AG08396 (cell line): ENCODE results near the gene CPXM1.
A peak's percentile ranks its signal among the peaks of the same experiment; 100 is the strongest.
"Not testable (repeated sequence)": the region's sequence is repeated elsewhere in the genome, so short reads cannot be mapped to it uniquely, and the experiment has no call there.

ENCODE experiments used
- DNase-seq: peaks from one replicate; pipeline ENCODE4 v3.0.0; 2012; ENCODE audit warnings: low spot score, mixed read lengths

The CPXM1 gene

DNA sequence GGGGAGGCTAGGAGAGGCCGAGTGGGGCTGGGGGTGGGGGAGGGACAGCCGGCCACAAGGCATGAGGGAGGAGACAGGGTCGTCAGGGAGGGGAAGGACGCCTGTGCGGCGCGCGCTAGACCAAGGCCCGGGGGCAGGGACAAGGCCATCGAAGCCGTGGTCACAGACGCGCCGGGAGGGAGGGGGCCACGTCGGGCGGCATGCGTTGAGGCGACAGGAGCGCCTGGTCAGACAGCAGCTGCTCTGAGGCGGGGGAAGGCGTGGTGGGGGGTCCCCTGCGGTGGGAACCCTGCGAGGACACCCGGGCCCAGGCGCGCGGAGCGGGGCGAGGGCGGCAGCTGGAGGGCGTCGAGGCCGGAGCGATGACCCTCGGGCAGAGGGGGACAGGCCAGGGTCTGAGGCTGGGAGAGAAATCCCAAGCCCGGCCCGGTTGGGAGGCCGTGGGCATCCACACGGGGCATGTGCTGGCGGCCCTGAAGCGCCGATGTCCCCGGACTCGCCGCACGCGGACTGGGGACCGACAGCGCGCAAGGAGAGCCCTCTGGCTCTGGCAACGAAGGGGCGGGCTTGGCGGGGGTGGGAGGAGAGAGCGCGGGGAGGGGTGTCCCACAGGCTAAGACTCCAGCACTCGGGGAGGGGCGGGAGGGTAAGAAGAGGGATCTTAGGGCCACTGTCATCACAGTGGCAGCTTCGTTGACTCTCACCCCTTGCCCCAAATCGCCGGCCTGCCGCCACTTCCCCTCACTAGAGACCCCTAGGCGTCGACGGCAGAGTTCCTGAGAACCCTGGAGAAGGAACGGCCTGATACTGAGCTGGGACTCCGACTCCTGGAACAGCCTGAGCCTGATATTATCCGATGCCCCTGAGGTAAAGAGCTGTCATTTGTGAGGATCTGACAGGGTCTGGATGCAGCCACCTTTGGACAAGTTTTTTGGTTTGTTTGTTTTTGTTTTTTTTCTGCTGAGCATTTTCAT, 20.8 kb upstream of the CPXM1 start:
- DNase-seq: peak; percentile 23

DNA sequence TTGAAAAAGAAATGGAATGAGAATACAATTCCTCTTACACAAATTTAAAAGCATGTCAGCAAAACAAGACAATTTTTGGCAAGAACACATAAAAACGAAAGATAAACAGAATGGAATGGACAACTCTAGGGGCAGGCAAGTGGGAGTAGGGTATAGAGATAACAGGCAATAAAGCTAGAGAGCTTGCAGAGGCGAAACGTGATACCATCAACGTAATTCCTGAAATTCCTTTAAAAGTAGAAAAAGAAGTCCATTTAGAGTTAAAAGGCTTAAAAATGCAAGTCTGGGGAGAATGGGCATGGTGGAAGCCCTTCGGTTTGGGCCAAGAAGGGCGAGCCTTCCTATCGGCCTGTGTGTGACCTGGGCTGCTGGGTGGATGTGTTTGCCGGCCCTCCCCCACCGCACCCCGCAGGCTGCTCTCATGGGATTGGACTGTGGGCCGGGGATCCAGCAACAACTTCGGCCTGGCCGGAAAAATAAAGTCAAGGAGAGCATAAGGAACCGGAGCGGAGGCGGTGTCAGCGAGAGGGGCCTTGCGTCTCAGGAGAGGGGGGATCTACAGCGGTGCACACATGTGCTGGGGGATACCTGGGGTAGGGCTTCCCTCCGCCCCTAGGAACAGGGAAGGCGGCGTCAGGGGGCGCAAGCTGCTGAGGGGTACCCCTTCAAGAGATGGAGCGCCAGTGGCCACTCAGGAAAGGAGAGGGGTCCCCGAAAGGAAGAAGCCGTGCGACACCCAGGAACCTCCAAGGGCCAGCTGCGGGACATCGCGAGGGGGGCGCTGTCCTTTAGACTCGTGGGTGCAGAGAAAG, 19.9 kb upstream of the CPXM1 start:
- peak; percentile 56 for DNase-seq

DNA sequence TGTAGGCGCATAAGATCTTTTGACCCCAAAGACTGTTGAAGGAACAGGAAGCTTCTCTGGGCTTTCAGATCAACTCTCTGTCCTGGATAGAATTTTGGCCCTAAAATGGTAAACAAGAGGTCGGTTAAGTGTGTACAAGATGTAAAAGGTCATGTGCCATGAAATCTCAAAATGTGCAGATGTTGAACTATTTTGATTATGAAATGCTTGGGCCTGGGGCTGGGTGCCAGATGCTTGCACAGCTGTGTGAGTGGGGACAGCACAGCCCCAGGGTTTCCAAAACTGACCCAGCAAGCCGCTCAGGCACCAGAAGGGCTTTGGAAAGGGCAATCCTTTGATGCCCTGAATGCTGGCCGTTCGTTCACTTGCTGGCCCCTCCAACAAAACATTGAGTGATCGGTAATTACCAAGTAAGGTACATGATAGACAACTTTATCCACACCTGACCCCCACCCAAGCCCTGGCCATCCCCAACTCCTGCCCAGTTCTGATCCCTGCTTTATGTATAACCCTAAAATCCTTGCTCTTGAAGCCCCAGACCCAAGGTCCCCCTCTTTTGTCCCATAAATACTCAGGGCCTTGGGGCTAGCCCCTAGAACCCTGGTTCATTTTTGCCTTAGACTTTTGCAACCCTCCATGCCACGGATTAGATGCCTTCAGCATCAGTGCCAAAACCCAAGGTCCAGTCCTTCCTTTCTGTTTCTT, 17.6 kb upstream of the CPXM1 start:
- no peak for DNase-seq

DNA sequence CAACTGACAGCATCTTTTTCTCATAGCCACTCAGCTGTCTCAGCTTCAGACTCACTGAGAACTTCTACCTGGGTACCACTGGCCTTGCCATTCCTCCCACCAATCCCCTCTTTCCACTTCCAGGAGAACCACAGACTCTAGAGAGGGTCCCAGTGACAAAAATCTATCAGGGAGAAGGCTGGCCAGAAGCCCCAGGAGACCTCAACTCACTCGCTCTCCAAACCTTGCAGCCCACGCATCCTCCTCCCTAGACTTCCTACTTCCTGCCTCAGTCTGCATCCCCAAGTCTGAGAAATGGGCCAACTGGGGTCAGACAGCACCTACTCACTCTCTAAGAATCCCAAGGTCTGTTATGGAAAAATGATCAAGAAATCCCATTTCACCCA, 16.9 kb upstream of the CPXM1 start:
- no peak for DNase-seq

DNA sequence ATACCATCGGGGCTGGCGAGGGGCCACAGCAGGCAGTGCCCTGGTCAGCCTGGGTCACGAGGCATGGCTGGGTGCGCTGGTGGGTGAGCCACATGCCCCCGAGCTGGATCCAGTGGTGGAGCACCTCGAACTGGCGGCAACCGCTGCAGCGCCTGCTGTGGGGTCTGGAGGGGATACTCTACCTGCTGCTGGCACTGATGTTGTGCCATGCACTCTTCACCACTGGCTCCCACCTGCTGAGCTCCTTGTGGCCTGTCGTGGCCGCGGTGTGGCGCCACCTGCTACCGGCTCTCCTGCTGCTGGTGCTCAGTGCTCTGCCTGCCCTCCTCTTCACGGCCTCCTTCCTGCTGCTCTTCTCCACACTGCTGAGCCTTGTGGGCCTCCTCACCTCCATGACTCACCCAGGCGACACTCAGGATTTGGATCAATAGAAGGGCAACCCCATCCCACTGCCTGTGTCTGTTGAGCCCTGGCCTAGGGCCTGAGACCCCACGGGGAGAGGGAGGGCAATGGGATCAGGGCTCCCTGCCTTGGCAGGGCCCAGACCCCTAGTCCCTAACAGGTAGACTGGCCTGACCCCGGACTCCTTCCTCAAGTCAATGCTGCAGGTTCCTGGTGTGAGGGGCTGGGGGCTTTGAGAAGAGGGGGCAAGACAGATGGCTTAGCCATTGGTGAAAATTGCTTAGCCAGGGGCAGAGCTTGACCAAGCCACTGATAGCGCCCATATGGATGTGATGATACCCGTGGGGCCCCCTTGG, 16.3 kb upstream of the CPXM1 start:
- no peak for DNase-seq

DNA sequence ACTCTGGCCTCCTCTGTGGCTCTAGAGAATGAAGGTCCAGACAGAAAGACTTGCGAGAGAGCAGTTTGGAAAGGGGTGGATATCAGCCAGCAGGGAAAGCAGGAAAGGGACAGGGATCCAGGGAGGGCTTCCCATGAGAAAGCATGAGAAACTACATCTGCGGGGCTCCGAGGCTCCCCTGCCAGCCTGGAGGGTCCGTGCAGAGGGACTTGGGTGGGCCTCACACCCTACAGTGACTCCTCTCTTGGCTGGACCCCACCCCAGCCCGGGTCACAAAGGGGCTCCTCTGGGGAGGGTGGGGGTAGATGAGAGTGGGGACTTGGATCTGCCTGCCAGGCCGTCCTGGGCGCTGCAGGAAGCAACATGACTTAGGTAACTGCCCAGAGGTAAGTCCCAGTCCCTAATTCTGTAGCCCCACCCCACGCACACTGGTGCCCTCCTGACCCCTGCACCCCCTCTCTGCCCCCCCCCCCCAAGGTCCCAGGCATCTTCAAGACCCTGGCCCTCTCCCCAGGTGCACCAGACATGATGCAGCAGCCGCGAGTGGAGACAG, 15.7 kb upstream of the CPXM1 start, which contains the start of gene TMEM239:
Gene TMEM239, plus strand, starts transcription at position 335 of the 553 bp plus-strand sequence. Its CDS starts 191 bp downstream, at position 526.
- no peak for DNase-seq

DNA sequence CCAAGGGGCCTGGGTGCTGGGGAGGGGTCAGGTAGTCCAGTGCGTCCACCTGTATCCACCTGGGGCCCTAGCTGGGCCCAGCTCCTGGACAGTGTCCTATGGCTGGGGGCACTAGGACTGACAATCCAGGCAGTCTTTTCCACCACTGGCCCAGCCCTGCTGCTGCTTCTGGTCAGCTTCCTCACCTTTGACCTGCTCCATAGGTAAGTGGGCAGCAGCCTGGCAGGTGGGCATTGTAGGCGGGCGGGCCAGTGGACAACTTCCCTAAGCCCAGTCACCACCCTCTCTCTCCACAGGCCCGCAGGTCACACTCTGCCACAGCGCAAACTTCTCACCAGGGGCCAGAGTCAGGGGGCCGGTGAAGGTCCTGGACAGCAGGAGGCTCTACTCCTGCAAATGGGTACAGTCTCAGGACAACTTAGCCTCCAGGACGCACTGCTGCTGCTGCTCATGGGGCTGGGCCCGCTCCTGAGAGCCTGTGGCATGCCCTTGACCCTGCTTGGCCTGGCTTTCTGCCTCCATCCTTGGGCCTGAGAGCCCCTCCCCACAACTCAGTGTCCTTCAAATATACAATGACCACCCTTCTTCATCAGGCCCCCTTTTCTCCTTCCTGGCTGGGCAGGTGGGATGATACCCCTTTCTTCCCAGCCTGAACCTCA, 14.9 kb upstream of the CPXM1 start:
- no peak for DNase-seq

DNA sequence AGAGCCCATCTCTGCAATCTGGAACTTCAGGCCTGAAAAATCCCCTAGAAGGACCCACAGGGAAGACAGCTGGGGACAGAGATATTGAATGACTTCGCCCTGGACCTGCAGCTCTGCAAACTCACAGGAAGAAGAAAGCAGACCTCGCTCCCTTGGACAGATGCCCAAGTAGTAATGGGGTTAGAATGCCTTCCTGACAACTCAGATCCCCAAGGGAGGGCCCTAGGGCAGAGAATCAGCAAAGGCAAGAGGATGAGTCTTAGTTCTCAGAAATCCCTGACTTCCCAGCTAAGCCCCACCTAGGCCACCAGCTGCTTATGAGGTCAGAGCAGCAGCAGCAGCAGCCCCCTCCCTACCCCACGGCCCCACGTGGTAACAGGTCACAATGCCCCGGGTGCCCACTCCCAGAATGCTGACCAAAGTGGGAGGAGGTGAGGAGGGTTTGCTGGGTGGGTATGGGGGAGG, 14.2 kb upstream of the CPXM1 start, which contains the start of gene C20orf141:
Gene C20orf141, plus strand, starts transcription at position 401 of the 465 bp plus-strand sequence. CDS start 198 bp downstream, outside the sequence.
- DNase-seq: peak; percentile 93

DNA sequence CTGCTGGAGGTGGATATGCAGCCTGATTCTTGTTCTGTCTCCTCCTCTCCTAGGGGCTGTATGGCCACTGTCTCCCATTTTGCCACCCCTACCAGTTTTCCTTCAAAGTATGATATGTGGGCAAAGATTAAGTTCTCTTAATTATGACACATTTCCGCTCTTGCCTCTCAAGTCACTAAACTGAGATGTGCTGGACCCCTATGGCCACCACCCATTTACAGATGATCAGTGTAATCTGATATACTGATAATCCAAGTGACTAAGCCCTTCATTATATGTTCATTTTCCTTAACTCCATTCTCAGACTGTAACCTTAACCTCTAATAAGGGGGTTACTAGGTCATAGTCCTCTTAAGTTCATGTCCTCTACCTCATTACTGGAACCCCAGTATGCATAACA, 13.6 kb upstream of the CPXM1 start:
- no peak for DNase-seq

DNA sequence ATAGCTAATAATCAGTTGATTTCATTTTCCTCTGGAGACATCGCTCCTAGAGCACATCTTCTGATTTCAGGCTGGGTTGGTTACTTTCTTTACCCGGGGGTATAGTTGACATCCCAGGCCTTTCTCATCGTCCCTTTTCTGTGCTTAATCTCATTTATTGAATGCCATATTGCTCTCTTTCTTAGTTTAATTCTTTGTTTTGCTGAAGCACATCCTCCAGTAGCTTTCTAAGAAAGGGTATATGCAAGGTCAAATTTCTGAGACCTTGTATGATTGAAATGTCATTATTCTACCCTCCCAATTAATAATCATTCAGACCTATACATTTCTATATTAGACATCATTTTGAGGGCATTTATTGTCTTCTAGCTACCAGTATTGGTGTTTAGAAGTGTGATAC, 11.8 kb upstream of the CPXM1 start:
- no peak for DNase-seq

DNA sequence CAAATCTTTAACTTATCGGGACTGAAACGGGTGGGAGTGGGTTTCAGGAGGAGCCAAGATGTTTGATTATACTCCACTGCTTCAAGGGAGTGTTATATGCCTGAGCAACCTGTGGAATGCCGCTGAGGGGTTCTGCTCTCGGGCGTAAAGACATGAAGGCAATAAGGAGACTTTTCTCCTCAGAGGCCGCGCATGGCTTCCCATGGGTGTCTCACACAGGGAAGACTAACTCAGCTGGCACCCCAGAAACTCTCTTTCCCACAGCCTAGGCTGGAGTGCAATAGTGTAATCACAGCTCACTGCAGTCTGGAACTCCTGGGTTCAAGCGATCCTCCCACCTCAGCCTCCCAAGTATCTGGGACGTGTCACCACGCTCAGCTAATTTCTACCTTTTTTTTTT, 9.3 kb upstream of the CPXM1 start:
- DNase-seq: no peak

DNA sequence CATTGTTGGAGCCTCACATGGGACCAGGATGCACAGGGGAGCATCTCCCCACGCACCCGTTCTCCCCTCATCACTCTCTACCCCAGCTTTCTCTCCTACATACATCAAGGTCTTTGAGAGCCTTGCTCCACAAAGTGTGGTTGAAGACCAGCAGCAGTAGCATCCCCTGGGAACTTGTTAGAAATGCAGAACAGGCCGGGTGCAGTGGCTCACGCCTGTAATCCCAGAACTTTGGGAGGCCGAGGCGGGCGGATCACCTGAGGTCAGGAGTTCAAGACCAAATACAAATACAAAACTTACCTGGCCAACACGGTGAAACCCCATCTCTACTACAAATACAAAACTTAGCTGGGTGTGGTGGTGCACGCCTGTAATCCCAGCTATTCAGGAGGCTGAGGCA, 7.5 kb upstream of the CPXM1 start:
- not testable (repeated sequence) for DNase-seq

DNA sequence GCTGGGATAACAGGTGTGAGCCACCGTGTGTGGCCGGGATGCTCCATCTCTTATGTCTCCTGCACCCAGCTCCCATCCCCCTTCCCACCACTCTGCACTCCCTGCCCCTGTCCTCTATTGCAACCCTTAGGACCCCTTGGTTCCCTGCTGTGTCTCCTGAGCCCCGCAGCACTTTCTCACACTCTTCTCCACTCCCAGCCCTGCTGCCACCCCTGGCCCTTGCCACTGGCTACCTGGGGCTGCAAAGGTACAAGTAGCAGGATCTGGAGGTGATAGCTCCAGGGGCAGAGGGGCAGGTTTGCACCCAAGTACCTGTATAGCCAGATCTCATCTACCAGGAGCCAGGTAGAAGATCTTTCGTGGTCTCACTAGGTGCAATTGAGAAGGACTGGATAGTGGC, 6.6 kb upstream of the CPXM1 start:
- no peak for DNase-seq

DNA sequence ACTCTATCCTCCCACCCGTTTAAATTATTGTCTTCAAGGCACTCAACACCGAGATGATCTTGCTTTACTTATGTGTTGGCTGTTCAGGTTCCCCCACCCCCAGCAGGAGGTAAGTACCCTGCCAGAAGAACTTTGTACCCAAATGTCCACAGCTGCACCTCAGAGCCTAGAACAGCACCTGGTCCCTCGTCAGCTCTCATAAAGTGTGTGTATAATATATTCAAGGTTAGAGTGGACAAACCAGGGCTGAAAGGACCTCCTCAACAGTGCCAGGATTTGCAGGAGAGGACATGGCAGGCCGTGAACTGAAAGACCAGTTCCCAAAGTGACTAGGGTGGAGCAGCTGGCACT, 5.9 kb upstream of the CPXM1 start:
- DNase-seq: peak; percentile 11

DNA sequence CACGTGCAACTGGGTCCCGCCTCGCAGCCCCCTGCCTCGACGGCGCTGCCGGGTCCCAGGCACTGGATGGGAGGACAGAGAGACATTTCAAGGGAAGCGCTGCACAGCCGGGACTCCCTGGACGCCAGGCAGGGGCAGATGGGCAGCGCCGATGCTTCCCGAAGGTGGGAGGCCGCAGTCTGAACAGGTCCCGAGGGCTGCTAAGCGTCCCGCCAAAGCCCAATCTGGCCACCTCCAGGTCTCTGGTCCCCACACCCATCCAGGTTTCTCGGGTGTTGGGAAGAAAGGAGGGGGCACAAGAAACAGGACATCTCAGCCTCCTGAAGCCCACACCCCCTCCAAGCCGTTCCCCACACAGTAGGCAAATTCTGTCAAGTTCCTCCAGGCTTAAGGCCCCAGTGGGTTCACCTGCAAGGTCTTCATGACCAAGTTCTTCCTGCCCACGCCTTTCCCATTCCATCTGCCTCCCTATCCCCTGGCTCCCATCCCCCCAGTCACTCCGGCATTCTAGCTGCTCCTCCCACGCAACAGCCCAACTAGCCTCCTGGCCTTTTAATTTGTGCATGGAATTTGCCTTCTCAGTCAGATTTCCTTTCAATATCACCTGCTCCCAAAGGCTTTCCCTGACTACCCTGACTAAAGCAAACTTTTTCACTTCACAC, 5.4 kb upstream of the CPXM1 start:
- DNase-seq: peak; percentile 17

DNA sequence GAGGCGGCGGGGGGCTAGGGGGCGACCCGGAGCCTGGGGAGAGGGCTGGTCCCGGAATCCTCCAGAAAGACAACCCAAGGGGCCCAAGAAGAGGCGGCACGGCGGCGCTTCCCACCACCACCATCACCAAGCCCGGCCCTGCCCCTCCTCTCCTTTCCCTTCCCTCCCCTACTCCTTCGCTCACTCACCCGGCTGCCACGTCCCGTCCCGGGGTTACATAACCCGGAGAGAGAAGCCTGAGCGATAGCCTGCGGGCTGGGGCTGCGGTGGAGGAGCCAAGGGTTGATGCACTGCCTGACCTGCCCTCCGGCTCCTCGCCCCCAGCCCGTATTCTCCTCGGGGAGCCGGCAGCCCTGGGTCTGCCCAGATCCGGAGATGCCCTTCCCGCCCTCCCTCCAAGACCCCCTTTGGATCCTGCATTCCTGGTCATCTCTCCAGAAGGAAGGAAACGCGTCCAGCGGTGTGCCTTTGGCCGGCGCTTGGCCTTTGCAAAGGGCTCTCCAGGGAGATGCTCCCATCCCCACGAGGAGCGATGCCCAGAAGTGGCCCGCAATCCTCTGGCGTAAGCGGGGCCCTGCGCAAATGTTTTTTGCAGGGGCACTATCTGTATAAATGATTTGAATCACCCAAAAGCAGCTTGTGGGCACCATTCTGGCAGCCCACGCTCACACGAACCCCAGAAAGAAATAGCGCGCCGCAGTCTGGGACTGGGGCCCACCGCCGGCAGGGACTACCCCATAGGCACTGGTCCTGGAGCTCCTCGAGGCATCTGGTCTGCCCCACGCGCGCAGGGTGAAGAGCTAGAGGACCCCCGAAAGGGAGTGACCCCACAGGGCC, 4.6 kb upstream of the CPXM1 start:
- DNase-seq: peak; percentile 43

DNA sequence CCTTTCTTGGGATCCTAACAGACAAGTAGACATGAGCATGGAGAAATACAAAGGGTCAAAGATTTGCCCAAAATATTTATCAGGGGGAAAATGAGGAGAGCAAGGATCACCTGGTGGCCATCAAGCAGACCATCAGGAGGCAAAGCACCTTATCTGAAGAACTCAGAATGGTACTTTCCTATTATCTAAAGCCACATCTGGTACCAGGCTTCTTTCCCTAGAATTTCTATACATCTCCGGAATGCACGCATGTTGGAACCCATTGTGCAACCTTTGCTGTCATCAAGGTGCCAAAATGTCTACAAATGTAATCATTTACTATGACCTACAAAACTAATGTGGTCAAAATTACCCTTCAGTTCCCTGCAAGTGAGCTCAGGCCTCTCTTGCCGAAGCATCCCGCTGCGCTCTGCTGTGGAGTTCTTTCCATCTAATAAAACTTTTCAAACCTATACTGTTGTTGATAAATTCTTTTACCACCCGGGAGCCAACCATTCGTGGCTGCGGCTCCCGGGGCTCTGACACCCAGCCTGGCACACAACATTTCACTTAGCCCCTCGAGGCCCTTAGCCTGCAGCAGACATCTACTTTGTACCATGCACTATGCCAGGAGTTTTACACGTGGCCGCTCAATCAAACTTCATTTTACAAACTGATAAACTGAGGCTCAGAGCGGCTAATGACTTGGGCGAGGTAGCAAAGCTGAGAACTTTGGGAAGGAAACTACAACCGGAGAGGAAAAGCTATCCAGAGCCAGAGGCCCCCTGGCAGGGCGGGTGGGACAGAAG, 3.8 kb upstream of the CPXM1 start:
- DNase-seq: no peak

DNA sequence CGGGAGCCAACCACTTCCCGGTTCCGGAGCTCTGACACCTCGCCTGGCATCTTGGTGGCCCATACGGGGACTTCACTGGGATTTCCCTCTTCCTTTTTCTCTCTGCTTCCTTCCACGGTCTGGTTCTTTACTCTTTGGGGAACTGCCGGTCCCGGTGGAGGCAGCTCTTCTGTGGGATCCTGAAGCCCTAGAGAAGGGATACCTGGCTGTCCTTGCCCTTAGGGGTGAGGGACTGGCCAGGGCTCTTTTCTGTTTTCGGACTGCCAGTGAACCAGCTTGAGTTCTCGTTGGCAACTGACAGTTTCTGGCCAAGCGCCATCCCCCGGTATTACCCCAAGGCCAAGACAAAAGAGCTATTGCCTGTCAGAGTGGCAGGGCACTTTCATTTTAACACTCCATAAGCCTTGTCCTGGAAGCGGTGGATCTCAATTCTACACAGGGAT, 880 bp upstream of the CPXM1 start:
- DNase-seq: no peak
